DND-41 (cell line): ENCODE results near the gene C10orf62.

Experiments
- ATAC-seq: fragments of 200-7000 bp; cut with Tn5 transposase; 3 replicates; pipeline ENCODE4 v1.9.1; 2021; ENCODE audit warnings: low read depth; ENCODE audit not compliant: insufficient read depth
- DNase-seq: peaks from one replicate; pipeline ENCODE4 v3.0.0-alpha.2; 2020
- H2AFZ ChIP-seq: 2 replicates; pipeline ENCODE4 v1.6.0; 2012; ENCODE audit warnings: low read depth, low read length
- H3K27ac ChIP-seq: 2 replicates; pipeline ENCODE4 v1.5.1; 2012; ENCODE audit warnings: low read length, inconsistent platforms
- H3K27me3 ChIP-seq: fragments of 200-600 bp; sonication (generic); 2 replicates; pipeline ENCODE4 v1.6.0; 2012; ENCODE audit warnings: low read length, mild to moderate bottlenecking, inconsistent platforms; ENCODE audit not compliant: insufficient read depth, poor library complexity
- H3K36me3 ChIP-seq: 2 replicates; pipeline ENCODE4 v1.5.1; 2012; ENCODE audit warnings: low read length, inconsistent platforms; ENCODE audit not compliant: insufficient read depth
- H3K4me1 ChIP-seq: 2 replicates; pipeline ENCODE4 v1.5.1; 2012; ENCODE audit warnings: mild to moderate bottlenecking, low read length; ENCODE audit not compliant: insufficient read depth
- H3K4me2 ChIP-seq: 2 replicates; pipeline ENCODE4 v1.6.0; 2012; ENCODE audit warnings: mild to moderate bottlenecking, moderate library complexity, low read length, inconsistent platforms; ENCODE audit not compliant: insufficient read depth
- H3K4me3 ChIP-seq, 2 experiments: fragments of 200-600 bp in 1 of 2; shearing (Covaris generic) in 1 of 2; 2 replicates each; pipeline ENCODE4 v1.5.1; 2012 to 2016; ENCODE audit warnings: inconsistent platforms in 2 of 2, low read length in 2 of 2, mild to moderate bottlenecking in 2 of 2, low read depth in 1 of 2, moderate library complexity in 1 of 2
- H3K79me2 ChIP-seq: 2 replicates; pipeline ENCODE4 v1.6.0; 2012; ENCODE audit warnings: low read length, inconsistent platforms; ENCODE audit not compliant: insufficient read depth
- H3K9ac ChIP-seq: 2 replicates; pipeline ENCODE4 v1.6.0; 2012; ENCODE audit warnings: low read depth, mild to moderate bottlenecking, inconsistent platforms, low read length, moderate library complexity
- H3K9me3 ChIP-seq: 2 replicates; pipeline ENCODE4 v1.5.1; 2012; ENCODE audit warnings: low read length, moderate library complexity, mild to moderate bottlenecking, inconsistent platforms; ENCODE audit not compliant: insufficient read depth, severe bottlenecking
- H4K20me1 ChIP-seq: 2 replicates; pipeline ENCODE4 v1.6.0; 2012; ENCODE audit warnings: low read length; ENCODE audit not compliant: insufficient read depth
- EZH2 ChIP-seq: IDR thresholded peaks from 3 replicates; pipeline ENCODE4 v1.6.1; 2012; ENCODE audit warnings: borderline replicate concordance, low read depth, mild to moderate bottlenecking, moderate library complexity, low read length, inconsistent platforms; ENCODE audit not compliant: severe bottlenecking
- TF ChIP-seq, protein P1 (sequence below): IDR thresholded peaks from 2 replicates; pipeline ENCODE4 v1.5.1; 2012; ENCODE audit warnings: borderline replicate concordance, low read length, moderate library complexity, mild to moderate bottlenecking; ENCODE audit not compliant: poor library complexity, severe bottlenecking; ENCODE audit errors: extremely low read depth

The C10orf62 gene

DNA sequence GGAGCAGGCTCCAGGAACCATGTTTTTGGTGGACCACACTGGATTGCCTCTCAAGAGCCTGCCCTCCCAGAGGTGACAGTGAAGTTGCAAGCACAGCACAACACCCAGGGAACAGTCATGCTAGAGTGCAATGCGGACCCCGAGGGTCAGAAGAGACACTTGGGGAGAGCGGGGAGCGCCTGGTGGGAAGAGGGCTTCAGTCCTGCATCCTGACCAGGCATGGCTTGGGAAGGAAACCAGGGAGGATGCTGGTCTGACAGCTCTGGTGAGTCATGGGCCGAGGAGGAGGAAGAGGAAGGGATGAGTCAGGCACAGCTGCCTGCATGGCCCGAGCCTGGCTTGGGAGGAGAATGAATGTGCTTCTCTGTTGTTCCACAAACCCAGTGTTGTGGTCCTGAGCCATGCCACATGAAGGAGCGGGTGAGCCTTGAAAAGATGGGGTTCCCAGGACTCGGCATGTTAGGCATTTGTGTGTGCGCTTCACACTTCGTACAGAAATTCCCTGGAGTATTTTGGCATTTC lies 46.4 kb upstream of the C10orf62 start:
- no peaks in the 10 kb centered on the region for H3K4me1 ChIP-seq
- no peak overlapping the region for H3K4me3 ChIP-seq
- H3K36me3 ChIP-seq, result no peaks in the 10 kb centered on the region
- ATAC-seq, result peak; percentile 42; the same call in 2 of the 3 replicates
- no peak overlapping the region for H3K27ac ChIP-seq
- no peak overlapping the region for H3K9ac ChIP-seq
- no peak overlapping the region for H2AFZ ChIP-seq
- no peaks in the 10 kb centered on the region for H3K79me2 ChIP-seq
- H3K27me3 ChIP-seq, result no peaks in the 10 kb centered on the region
- no peak overlapping the region for H3K4me2 ChIP-seq
- H3K9me3 ChIP-seq, result no peaks in the 10 kb centered on the region
- H4K20me1 ChIP-seq, result no peaks in the 10 kb centered on the region
- no peak for TF ChIP-seq EZH2
- TF ChIP-seq, protein P1, sequence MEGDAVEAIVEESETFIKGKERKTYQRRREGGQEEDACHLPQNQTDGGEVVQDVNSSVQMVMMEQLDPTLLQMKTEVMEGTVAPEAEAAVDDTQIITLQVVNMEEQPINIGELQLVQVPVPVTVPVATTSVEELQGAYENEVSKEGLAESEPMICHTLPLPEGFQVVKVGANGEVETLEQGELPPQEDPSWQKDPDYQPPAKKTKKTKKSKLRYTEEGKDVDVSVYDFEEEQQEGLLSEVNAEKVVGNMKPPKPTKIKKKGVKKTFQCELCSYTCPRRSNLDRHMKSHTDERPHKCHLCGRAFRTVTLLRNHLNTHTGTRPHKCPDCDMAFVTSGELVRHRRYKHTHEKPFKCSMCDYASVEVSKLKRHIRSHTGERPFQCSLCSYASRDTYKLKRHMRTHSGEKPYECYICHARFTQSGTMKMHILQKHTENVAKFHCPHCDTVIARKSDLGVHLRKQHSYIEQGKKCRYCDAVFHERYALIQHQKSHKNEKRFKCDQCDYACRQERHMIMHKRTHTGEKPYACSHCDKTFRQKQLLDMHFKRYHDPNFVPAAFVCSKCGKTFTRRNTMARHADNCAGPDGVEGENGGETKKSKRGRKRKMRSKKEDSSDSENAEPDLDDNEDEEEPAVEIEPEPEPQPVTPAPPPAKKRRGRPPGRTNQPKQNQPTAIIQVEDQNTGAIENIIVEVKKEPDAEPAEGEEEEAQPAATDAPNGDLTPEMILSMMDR, result no peak
- peak; percentile 7 for DNase-seq

DNA sequence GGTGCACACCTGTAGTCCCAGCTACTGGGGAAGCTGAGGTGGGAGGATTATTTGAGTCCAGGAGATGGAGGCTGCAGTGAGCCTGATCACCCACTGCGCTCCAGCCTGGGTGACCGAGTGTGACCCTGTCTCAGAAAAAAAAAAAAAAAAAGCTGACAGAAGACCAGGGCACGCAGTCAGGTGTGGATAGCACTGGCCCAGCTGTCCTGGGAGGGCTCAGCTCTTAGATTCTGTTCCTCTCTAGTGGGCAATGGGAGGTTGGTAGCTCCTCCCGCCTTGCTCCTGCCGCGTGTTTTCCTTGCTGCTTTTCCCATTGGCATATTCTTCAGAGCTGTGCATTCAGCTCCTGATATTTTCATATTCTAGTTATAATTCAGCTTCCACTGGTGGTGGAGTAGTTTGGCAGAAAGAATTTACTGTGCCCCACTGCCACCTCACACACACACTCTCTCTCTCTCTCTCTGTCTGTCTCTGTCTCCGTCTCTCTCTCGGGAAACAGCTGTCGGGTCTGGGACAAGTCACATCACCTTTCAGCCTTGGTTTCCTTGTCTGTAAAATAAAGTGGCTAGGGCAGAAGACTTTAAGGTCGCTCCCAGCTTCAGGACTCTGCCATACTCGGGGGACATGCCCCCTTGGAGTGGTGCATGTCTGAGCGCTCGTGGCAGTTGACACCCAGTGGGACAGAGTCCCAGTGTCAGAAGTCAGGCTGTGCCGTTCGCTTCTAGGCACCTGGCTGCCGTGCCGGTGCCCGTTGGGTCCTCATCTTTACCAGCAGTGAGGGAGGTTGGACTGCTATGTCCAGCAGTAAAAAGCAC lies 42.9 kb upstream of the C10orf62 start:
- Histone ChIP-seq H3K4me1 (no peaks in the 10 kb centered on the region), H3K4me3 (no peak overlapping the region), H3K36me3 (no peaks in the 10 kb centered on the region)

DNA sequence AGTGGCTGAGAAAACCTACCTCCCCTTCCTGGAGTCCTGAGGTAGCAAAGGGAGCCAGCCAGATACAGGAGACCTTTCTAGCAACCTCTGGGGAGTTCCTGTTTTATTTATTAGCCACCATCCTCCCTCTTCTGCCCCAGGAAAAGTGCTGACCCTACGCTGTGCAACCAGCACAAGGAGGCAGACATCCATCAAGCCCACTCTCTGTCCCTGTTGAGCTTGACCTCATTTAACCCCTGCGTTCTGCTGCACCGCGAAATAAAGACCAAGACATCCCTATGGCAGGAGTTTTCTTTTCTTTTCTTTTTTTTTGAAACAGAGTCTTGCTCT lies 42.3 kb upstream of the C10orf62 start:
- DNase-seq (no peak), ATAC-seq (no peak)
- H3K36me3 ChIP-seq, result no peaks in the 10 kb centered on the region
- no peaks in the 10 kb centered on the region for H4K20me1 ChIP-seq
- no peaks in the 10 kb centered on the region for H3K79me2 ChIP-seq
- H2AFZ ChIP-seq, result no peak overlapping the region
- no peaks in the 10 kb centered on the region for H3K4me1 ChIP-seq
- TF ChIP-seq, protein P1, result no peak
- no peak for TF ChIP-seq EZH2
- H3K27me3 ChIP-seq, result no peaks in the 10 kb centered on the region
- no peak overlapping the region for H3K9ac ChIP-seq
- no peaks in the 10 kb centered on the region for H3K9me3 ChIP-seq
- no peak overlapping the region for H3K27ac ChIP-seq
- no peak overlapping the region for H3K4me2 ChIP-seq
- no peak overlapping the region for H3K4me3 ChIP-seq

More for the DNA sequence above, 42.9 kb upstream of the C10orf62 start:
- H4K20me1 ChIP-seq, result no peaks in the 10 kb centered on the region
- no peak overlapping the region for H3K9ac ChIP-seq
- no peaks in the 10 kb centered on the region for H3K79me2 ChIP-seq
- no peak overlapping the region for H2AFZ ChIP-seq
- ATAC-seq (no peak), DNase-seq (no peak)
- H3K9me3 ChIP-seq, result no peaks in the 10 kb centered on the region
- no peaks in the 10 kb centered on the region for H3K27me3 ChIP-seq
- no peak overlapping the region for H3K4me2 ChIP-seq
- TF ChIP-seq EZH2, result no peak
- TF ChIP-seq, protein P1, result no peak
- no peak overlapping the region for H3K27ac ChIP-seq
